Myometrial cell (primary cell): ENCODE results near the gene HSPH1. TPM values are rescaled to one million over a fixed set of nuclear protein-coding genes. Genes with fewer than 3 reads are reported as not detected.

Experiments used
- total RNA-seq: library from RNA; depleted of rRNA; stranded (reverse); fragments of >200 nt; gene quantifications from 2 replicates; pipeline ENCODE4 v1.2.3, GENCODE V29; 2015

HSPH1 gene
- total RNA-seq: 22.2 and 28.4 TPM in 2 replicates

DNA sequence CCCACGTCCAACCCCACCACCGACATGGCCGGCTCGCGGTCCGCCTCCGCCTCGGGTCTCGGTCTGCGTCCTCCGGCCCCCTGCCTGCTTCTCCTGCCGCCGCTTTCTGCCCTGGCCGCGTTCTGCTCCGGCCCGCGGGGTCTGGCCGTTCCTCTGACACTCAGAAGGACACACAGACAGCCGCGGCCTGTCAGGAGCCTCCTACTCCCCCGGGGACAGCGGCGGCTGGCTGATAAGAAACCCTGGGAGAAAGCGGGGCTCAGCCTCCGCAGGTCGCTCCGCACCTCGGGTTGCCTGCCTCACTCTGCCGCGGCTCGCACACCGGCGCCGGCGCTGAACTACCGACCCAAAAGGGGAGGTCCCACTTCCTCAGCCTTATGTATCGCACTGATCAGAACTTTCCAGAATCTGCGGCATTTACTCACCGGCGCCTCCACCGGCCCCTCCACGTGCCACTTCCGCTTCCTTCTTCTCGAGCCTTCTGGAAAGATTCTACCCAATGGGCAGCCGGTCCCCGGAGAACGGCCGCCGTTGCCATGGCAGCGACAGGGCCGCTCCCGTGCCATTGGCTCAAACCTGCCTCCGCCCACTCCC lies at the start of gene HSPH1:
Gene HSPH1, minus strand, starts transcription at position 348 of the 594 bp plus-strand sequence. Its CDS starts 322 bp downstream, at position 26.

GRCh38 chr13:31199849-31200636 lies 38.3 kb upstream of the HSPH1 start, which contains the start of gene B3GLCT:
TSS of gene B3GLCT (plus strand) at chr13:31199975. CDS start at chr13:31200085, 110 bp downstream.

Other genes starting within 250 kb of the HSPH1 start
- gene TEX26, start 229.2 kb downstream of the HSPH1 start, total RNA-seq: 0.35 TPM in 1 of 2 replicates, not detected in the other
- gene B3GLCT, start 38.1 kb upstream of the HSPH1 start, total RNA-seq: 6.1 and 6.6 TPM in 2 replicates